Activated T-cell treated with anti-CD3 and anti-CD28 coated beads, Interleukin-2, amount 50 U/mL, for 4 hours (primary cell): ENCODE data around the gene JADE1. TPM values are rescaled to one million over a fixed set of nuclear protein-coding genes. Genes with fewer than 3 reads are reported as not detected.

Experiments used
- ATAC-seq, 2 donors: fragments of 200-7000 bp; cut with Tn5 transposase; one replicate each; pipeline ENCODE4 v1.10.0; 2021
- DNase-seq: peaks from one replicate; pipeline ENCODE4 v3.0.0-alpha.2; 2020
- H3K27me3 Mint-ChIP-seq: one replicate; pipeline ENCODE4 v1.8.0; 2021; ENCODE audit warnings: low read depth, mixed read lengths
- H3K36me3 Mint-ChIP-seq: one replicate; pipeline ENCODE4 v1.8.0; 2022; ENCODE audit warnings: mixed read lengths; ENCODE audit not compliant: insufficient read depth
- H3K4me1 Mint-ChIP-seq: one replicate; pipeline ENCODE4 v1.8.0; 2021; ENCODE audit warnings: low read depth, mixed read lengths
- H3K4me3 Mint-ChIP-seq: one replicate; pipeline ENCODE4 v1.8.0; 2021; ENCODE audit warnings: mild to moderate bottlenecking, moderate library complexity, mixed read lengths
- H3K9me3 Mint-ChIP-seq: one replicate; pipeline ENCODE4 v1.8.0; 2021; ENCODE audit warnings: mixed read lengths
- total RNA-seq, 3 donors: library from RNA; stranded (reverse); gene quantifications; one replicate each; pipeline ENCODE4 v1.2.1, GENCODE V29; 2021

The JADE1 gene
- total RNA-seq, 3 donors from 2014 or later = 30.0 to 40.5 (median 39.1) TPM

GRCh38 chr4:128796934-128797333 is 12.6 kb upstream of the JADE1 start:
- H3K4me3 Mint-ChIP-seq = no peak overlapping the region
- no peak for ATAC-seq
- H3K36me3 Mint-ChIP-seq = no peaks in the 10 kb centered on the region
- H3K4me1 Mint-ChIP-seq = no peaks in the 10 kb centered on the region
- H3K27me3 Mint-ChIP-seq = no peaks in the 10 kb centered on the region
- DNase-seq = no peak
- H3K9me3 Mint-ChIP-seq = no peaks in the 10 kb centered on the region

- Mint-ChIP-seq H3K27me3 (no peaks in the 10 kb centered on the region), H3K36me3 (no peaks in the 10 kb centered on the region), H3K4me1 (peaks cover 12% of the 10 kb centered on the region), H3K4me3 (no peak overlapping the region), H3K9me3 (no peaks in the 10 kb centered on the region)
- DNase-seq = no peak
- ATAC-seq = no peak
Measured at GRCh38 chr4:128800284-128800683, 9.2 kb upstream of the JADE1 start.

- ATAC-seq (no peak), DNase-seq (no peak)
- Mint-ChIP-seq H3K9me3 (no peaks in the 10 kb centered on the region), H3K27me3 (no peaks in the 10 kb centered on the region), H3K36me3 (no peaks in the 10 kb centered on the region), H3K4me1 (peaks cover 12% of the 10 kb centered on the region), H3K4me3 (no peak overlapping the region)
Measured at GRCh38 chr4:128800701-128801284, 8.7 kb upstream of the JADE1 start.

- H3K36me3 Mint-ChIP-seq = no peaks in the 10 kb centered on the region
- H3K4me3 Mint-ChIP-seq = peak overlapping the region; percentile 58
- H3K27me3 Mint-ChIP-seq = no peaks in the 10 kb centered on the region
- ATAC-seq (peak in 1 of 2 donors; percentile 16), DNase-seq (no peak)
- no peaks in the 10 kb centered on the region for H3K9me3 Mint-ChIP-seq
- peaks cover 12% of the 10 kb centered on the region for H3K4me1 Mint-ChIP-seq
Measured at GRCh38 chr4:128802680-128803628, 6.5 kb upstream of the JADE1 start.

- ATAC-seq (peak; percentile 32 to 86), DNase-seq (no peak)
- Mint-ChIP-seq H3K4me1 (peaks cover 12% of the 10 kb centered on the region), H3K27me3 (no peaks in the 10 kb centered on the region), H3K9me3 (no peaks in the 10 kb centered on the region), H3K36me3 (no peaks in the 10 kb centered on the region), H3K4me3 (peak overlapping the region; percentile 58)
Measured at GRCh38 chr4:128803783-128804182, 5.7 kb upstream of the JADE1 start.

GRCh38 chr4:128810331-128810870 is 901 bp downstream of the JADE1 start:
- H3K4me3 Mint-ChIP-seq = peak overlapping the region; percentile 91
- H3K36me3 Mint-ChIP-seq = no peaks in the 10 kb centered on the region
- H3K27me3 Mint-ChIP-seq = no peaks in the 10 kb centered on the region
- peak; percentile 9 for DNase-seq
- H3K9me3 Mint-ChIP-seq = no peaks in the 10 kb centered on the region
- ATAC-seq = no peak
- H3K4me1 Mint-ChIP-seq = peaks cover 18% of the 10 kb centered on the region

GRCh38 chr4:128810871-128811570 is 1.5 kb downstream of the JADE1 start:
- Mint-ChIP-seq H3K27me3 (no peaks in the 10 kb centered on the region), H3K4me1 (peaks cover 23% of the 10 kb centered on the region), H3K9me3 (no peaks in the 10 kb centered on the region), H3K36me3 (no peaks in the 10 kb centered on the region), H3K4me3 (peak overlapping the region; percentile 91)
- ATAC-seq (peak; percentile 44 to 47), DNase-seq (peak; percentile 78)

GRCh38 chr4:128811571-128812441 is 2.3 kb downstream of the JADE1 start:
- DNase-seq = peak; percentile 83
- Mint-ChIP-seq H3K9me3 (no peaks in the 10 kb centered on the region), H3K4me3 (peak overlapping the region; percentile 91), H3K27me3 (no peaks in the 10 kb centered on the region), H3K36me3 (no peaks in the 10 kb centered on the region), H3K4me1 (peaks cover 29% of the 10 kb centered on the region)
- peak; percentile 49 to 56 for ATAC-seq

GRCh38 chr4:128812442-128813235 is 3.1 kb downstream of the JADE1 start:
- H3K27me3 Mint-ChIP-seq = no peaks in the 10 kb centered on the region
- no peaks in the 10 kb centered on the region for H3K36me3 Mint-ChIP-seq
- H3K4me3 Mint-ChIP-seq = peak overlapping the region; percentile 84
- H3K9me3 Mint-ChIP-seq = no peaks in the 10 kb centered on the region
- no peak for ATAC-seq
- H3K4me1 Mint-ChIP-seq = peaks cover 32% of the 10 kb centered on the region
- peak; percentile 16 for DNase-seq

GRCh38 chr4:128813965-128814364 is 4.5 kb downstream of the JADE1 start:
- no peaks in the 10 kb centered on the region for H3K27me3 Mint-ChIP-seq
- ATAC-seq = no peak
- H3K9me3 Mint-ChIP-seq = no peaks in the 10 kb centered on the region
- peaks cover 42% of the 10 kb centered on the region for H3K4me1 Mint-ChIP-seq
- peaks cover under 1% of the 10 kb centered on the region for H3K36me3 Mint-ChIP-seq
- H3K4me3 Mint-ChIP-seq = peak overlapping the region; percentile 84
- DNase-seq = no peak

GRCh38 chr4:128818442-128818841 is 8.9 kb downstream of the JADE1 start:
- ATAC-seq (no peak), DNase-seq (no peak)
- H3K4me1 Mint-ChIP-seq = peaks cover 64% of the 10 kb centered on the region
- no peak overlapping the region for H3K4me3 Mint-ChIP-seq
- no peaks in the 10 kb centered on the region for H3K27me3 Mint-ChIP-seq
- H3K36me3 Mint-ChIP-seq = peaks cover 5% of the 10 kb centered on the region
- H3K9me3 Mint-ChIP-seq = no peaks in the 10 kb centered on the region

GRCh38 chr4:128819082-128819742 is 9.7 kb downstream of the JADE1 start:
- Mint-ChIP-seq H3K4me1 (peaks cover 62% of the 10 kb centered on the region), H3K36me3 (peaks cover 7% of the 10 kb centered on the region), H3K9me3 (no peaks in the 10 kb centered on the region), H3K27me3 (no peaks in the 10 kb centered on the region), H3K4me3 (no peak overlapping the region)
- DNase-seq (no peak), ATAC-seq (peak in 1 of 2 donors; percentile 46)
